Stimulated activated CD4-positive, alpha-beta T cell treated with anti-CD3 and anti-CD28 coated beads, Interleukin-15, amount 100 ng/mL, for 24 hours (primary cell): ENCODE measurements around the gene NAA20.

ENCODE experiments used
- DNase-seq: peaks from one replicate; pipeline ENCODE4 v3.0.0-alpha.2; 2020

Gene NAA20

GRCh38 chr20:20079102-20079784 lies 62.1 kb downstream of the NAA20 start:
- DNase-seq = no peak
